Measurements from ENCODE around the gene TMPRSS5. TPM values are rescaled to one million over a fixed set of nuclear protein-coding genes. Genes with fewer than 3 reads are reported as not detected.

Gene TMPRSS5
- total and polyA plus RNA-seq, 2 of the 8 experiments (the other 6 are each of a cell fraction or from before 2014, with no cell fraction given), result 0.54 to 0.78 TPM

DNA sequence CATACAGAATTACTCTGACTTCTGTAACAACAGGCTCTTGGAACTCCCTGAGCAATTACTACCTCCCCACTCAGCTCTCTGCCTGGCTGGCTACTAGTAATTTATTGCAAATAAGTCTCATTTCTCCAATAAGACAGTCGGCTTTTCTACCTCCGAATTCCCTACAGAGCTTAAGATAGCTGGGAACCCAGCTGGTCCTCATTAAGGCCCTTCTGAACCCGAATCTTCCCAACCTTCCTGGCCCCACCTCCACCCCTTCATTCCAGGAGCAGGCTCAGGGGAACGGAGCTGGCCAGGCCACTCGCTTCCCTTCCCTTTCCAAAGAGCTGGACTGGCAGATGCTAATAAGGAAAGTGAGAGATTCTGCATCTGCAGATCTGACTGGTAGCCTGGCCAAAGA, 21.6 kb downstream of the TMPRSS5 start:
- H2AK5ac ChIP-seq (ENCODE audit: low read depth, low read length), result no peak overlapping the region
- no peak overlapping the region for H2BK20ac ChIP-seq (ENCODE audit: low read length)
- H2BK15ac ChIP-seq (ENCODE audit: low read length), result no peak overlapping the region
- H4K91ac ChIP-seq (replicated peaks; ENCODE audit: insufficient read length, low read length), result no peak overlapping the region
- no peak for TF ChIP-seq HDAC6 (IDR thresholded peaks at IDR 0.05; ENCODE audit: low read depth, low read length)
- TF ChIP-seq FOSL1 (IDR thresholded peaks at IDR 0.05; ENCODE audit: insufficient read depth, low read depth, low read length), result no peak
- no peak for TF ChIP-seq GABPA (IDR thresholded peaks at IDR 0.05; ENCODE audit: borderline replicate concordance, insufficient read depth, low read length)
- TF ChIP-seq PHF8 (conservative IDR thresholded peaks at IDR 0.05; ENCODE audit: low read depth, low read length), result no peak
- TF ChIP-seq ZNF274 (IDR thresholded peaks at IDR 0.05; ENCODE audit: borderline replicate concordance, extremely low read depth, low read length), result no peak
- 70% methylated on average over 5 of the region's 5 CpGs; no CpG with 5 or more reads in 1 of the 2 experiments for WGBS, 2 experiments (ENCODE audit: extremely low coverage in 1 of 2, insufficient coverage in 1 of 2, insufficient read length in 1 of 2, insufficient replicate concordance in 2 of 2, low coverage in 1 of 2, low lambda C conversion rate in 2 of 2, missing lambda C conversion rate in 1 of 2)
- no peak overlapping the region for H3K56ac ChIP-seq (replicated peaks; ENCODE audit: insufficient read length, low read depth, low read length)
- no peak overlapping the region for H3K23ac ChIP-seq (ENCODE audit: insufficient read length)
- peaks cover 0 to 4% (median 0%) of the 10 kb centered on the region in 4 experiments; a peak in 1 of 7 replicates for H3K4me1 ChIP-seq (replicated peaks in 1 of 4; ENCODE audit: control insufficient read depth in 3 of 4, insufficient read depth in 4 of 4, low read length in 3 of 4)
- no peak overlapping the region for H4K5ac ChIP-seq (ENCODE audit: insufficient read length, low read depth, low read length)
- no peaks in the 10 kb centered on the region for H3K79me1 ChIP-seq (ENCODE audit: low read depth, low read length)
- no peaks in the 10 kb centered on the region for H3K9me3 ChIP-seq (ENCODE audit: insufficient read depth in 2 of 2, low read depth in 1 of 2, low read length in 1 of 2)
- H4K8ac ChIP-seq (ENCODE audit: extremely low read depth, insufficient read depth, low read length), result no peak overlapping the region
- no peak overlapping the region for H3K18ac ChIP-seq (ENCODE audit: extremely low read depth, low read length)
- no peaks in the 10 kb centered on the region for H3K36me3 ChIP-seq (ENCODE audit: control insufficient read depth in 2 of 4, insufficient read depth in 4 of 4, low read length in 3 of 4)
- no peak overlapping the region for H3K4me3 ChIP-seq (ENCODE audit: extremely low read depth in 1 of 4, insufficient read depth in 2 of 4, low read depth in 3 of 4, low read length in 4 of 4)
- H2BK120ac ChIP-seq (replicated peaks; ENCODE audit: low read depth, low read length), result no peak overlapping the region
- H3K14ac ChIP-seq (ENCODE audit: insufficient read length), result no peak overlapping the region
- H3K4me2 ChIP-seq (ENCODE audit: insufficient read depth in 1 of 2, low read depth in 2 of 2, low read length in 2 of 2), result no peak overlapping the region
- H2BK12ac ChIP-seq (ENCODE audit: low read depth, low read length), result no peak overlapping the region
- H3K27ac ChIP-seq (ENCODE audit: low read depth, low read length), result no peak overlapping the region
- H3K79me2 ChIP-seq (ENCODE audit: control insufficient read depth in 1 of 2, insufficient read depth in 2 of 2, low read length in 2 of 2), result no peaks in the 10 kb centered on the region
- FAIRE-seq, result no peak
- no peaks in the 10 kb centered on the region for H3K23me2 ChIP-seq (ENCODE audit: low read depth, low read length)
- no peak overlapping the region for H3K9ac ChIP-seq (replicated peaks in 1 of 4; ENCODE audit: extremely low read depth in 1 of 4, low read depth in 3 of 4, low read length in 3 of 4)
- H3K27me3 ChIP-seq (replicated peaks in 1 of 4; ENCODE audit: control insufficient read depth in 3 of 4, extremely low read depth in 1 of 4, insufficient read depth in 3 of 4, low read length in 3 of 4), result no peaks in the 10 kb centered on the region
- no peak overlapping the region for H2BK5ac ChIP-seq (ENCODE audit: low read depth, low read length)
- DNase-seq (ENCODE audit: low read depth in 1 of 2, low spot score in 2 of 2), result peak in 1 of 2 experiments; percentile 35
- H4K20me1 ChIP-seq (replicated peaks in 1 of 2; ENCODE audit: control insufficient read depth in 1 of 2, insufficient read depth in 2 of 2, low read length in 2 of 2), result no peaks in the 10 kb centered on the region
- ChIA-PET POLR2A (ENCODE audit: partially characterized antibody) (interaction anchor here (0.7 kb wide), 1 partner anchor 20 kb away, joined by 4 read pairs; no protein-coding TSS in a partner anchor), CTCF (ENCODE audit: partially characterized antibody) (interaction anchor here (0.6 to 1.7 kb wide), 7 partner anchors 8 to 1555 kb away, joined by 3 to 6 read pairs (median 3); no protein-coding TSS in a partner anchor)
- no peak overlapping the region for H2AFZ ChIP-seq (ENCODE audit: low read length)
- no peak overlapping the region for H3K4ac ChIP-seq (replicated peaks; ENCODE audit: insufficient read length, low read depth, low read length)
